SK-N-SH (cell line): ENCODE data around the gene EEF1E1. TPM values are rescaled to one million over a fixed set of nuclear protein-coding genes. Genes with fewer than 3 reads are reported as not detected.

ENCODE experiments used
- CTCF ChIA-PET: fragments of 300-600, 350-600 bp; formaldehyde crosslinking; extraction: SDS; loops from one replicate; lab custom pipeline; 2021; lab: Yijun Ruan, JAX
- POLR2A ChIA-PET: fragments of 350-600 bp; sonication (Branson Sonifier 250); formaldehyde crosslinking; extraction: SDS; loops from one replicate; lab custom pipeline; 2020; ENCODE audit warnings: antibody characterized with exemption, inconsistent platforms; lab: Yijun Ruan, JAX
- DNase-seq: peaks from one replicate; pipeline ENCODE4 v3.0.0; 2012
- H2AFZ ChIP-seq: fragments of 200-600 bp; sonication (generic); 2 replicates; pipeline ENCODE4 v1.8.1; 2016; ENCODE audit warnings: antibody characterized with exemption, mild to moderate bottlenecking, low read depth
- H3F3A ChIP-seq: fragments of 200-600 bp; sonication (generic); replicated peaks from 2 replicates; pipeline ENCODE3; 2016; ENCODE audit warnings: antibody characterized with exemption, mild to moderate bottlenecking; ENCODE audit not compliant: insufficient read depth
- H3K27ac ChIP-seq, 2 experiments: fragments of 200-500 bp in 1 of 2; fragments of 200-600 bp in 1 of 2; sonication (Bioruptor generic) in 1 of 2; sonication (generic), shearing (Covaris generic) in 1 of 2; 2 replicates each; pipeline versions ENCODE4 v1.5.1 to v1.6.1; 2014 to 2016; ENCODE audit warnings: low read depth in 2 of 2, inconsistent platforms in 1 of 2, low read length in 1 of 2, mild to moderate bottlenecking in 1 of 2, mixed read lengths in 1 of 2
- H3K27me3 ChIP-seq: fragments of 200-600 bp; sonication (generic), shearing (Covaris generic); 2 replicates; pipeline ENCODE4 v1.6.1; 2016; ENCODE audit warnings: mixed run types; ENCODE audit not compliant: insufficient read depth
- H3K36me3 ChIP-seq, 2 experiments: fragments of 200-500 bp in 1 of 2; fragments of 200-600 bp in 1 of 2; sonication (Bioruptor generic) in 1 of 2; sonication (generic) in 1 of 2; replicated peaks in 1 of 2; 2 replicates each; pipeline versions ENCODE3 to v1.5.1; 2014 to 2016; ENCODE audit warnings: low read length in 1 of 2, mild to moderate bottlenecking in 1 of 2; ENCODE audit not compliant: insufficient read depth in 2 of 2, control insufficient read depth in 1 of 2
- H3K4me1 ChIP-seq, 2 experiments: fragments of 200-500 bp in 1 of 2; fragments of 200-600 bp in 1 of 2; sonication (Bioruptor generic) in 1 of 2; sonication (generic), shearing (Covaris generic) in 1 of 2; 2 replicates each; pipeline versions ENCODE4 v1.5.1 to v1.6.1; 2014 to 2016; ENCODE audit warnings: low read depth in 1 of 2, low read length in 1 of 2, mixed run types in 1 of 2; ENCODE audit not compliant: insufficient read depth in 2 of 2, control insufficient read depth in 1 of 2
- H3K4me2 ChIP-seq: fragments of 200-600 bp; sonication (generic), shearing (Covaris generic); 2 replicates; pipeline ENCODE4 v1.6.1; 2017; ENCODE audit warnings: mixed run types
- H3K4me3 ChIP-seq, 2 experiments: fragments of 200-500 bp in 1 of 2; fragments of 200-600 bp in 1 of 2; sonication (Bioruptor generic) in 1 of 2; sonication (generic), shearing (Covaris generic) in 1 of 2; 2 replicates each; pipeline versions ENCODE4 v1.5.1 to v1.8.1; 2014 to 2016; ENCODE audit warnings: low read depth in 2 of 2, inconsistent platforms in 1 of 2, low read length in 1 of 2, mild to moderate bottlenecking in 1 of 2, mixed read lengths in 1 of 2, moderate library complexity in 1 of 2
- H3K79me2 ChIP-seq: fragments of 200-600 bp; sonication (generic); 2 replicates; pipeline ENCODE4 v1.8.1; 2017; ENCODE audit warnings: mild to moderate bottlenecking; ENCODE audit not compliant: insufficient read depth
- H3K9ac ChIP-seq: fragments of 200-600 bp; sonication (generic); 2 replicates; pipeline ENCODE4 v1.6.1; 2017; ENCODE audit warnings: mixed run types
- H3K9me2 ChIP-seq: fragments of 200-600 bp; sonication (generic); 2 replicates; pipeline ENCODE4 v1.6.1; 2017; ENCODE audit warnings: mixed run types
- H3K9me3 ChIP-seq: fragments of 200-600 bp; sonication (generic); 2 replicates; pipeline ENCODE4 v1.6.1; 2017; ENCODE audit warnings: mixed run types, mild to moderate bottlenecking, moderate library complexity
- H4K20me1 ChIP-seq: fragments of 200-600 bp; sonication (generic); 2 replicates; pipeline ENCODE4 v1.6.1; 2017; ENCODE audit warnings: mild to moderate bottlenecking, mixed run types; ENCODE audit not compliant: insufficient read depth
- CHD2 ChIP-seq: fragments of 150-350 bp; IDR thresholded peaks from 2 replicates; pipeline ENCODE4 v1.6.1; 2018; ENCODE audit warnings: low read length; ENCODE audit not compliant: partially characterized antibody
- ELF1 ChIP-seq: IDR thresholded peaks from 2 replicates; pipeline ENCODE4 v1.4.0; 2012
- FOXJ3 ChIP-seq: sonication (generic); formaldehyde crosslinking; IDR thresholded peaks from 2 replicates; pipeline ENCODE4 v1.5.1; 2020; ENCODE audit warnings: mild to moderate bottlenecking, missing genetic modification reagents
- FOXM1 ChIP-seq: IDR thresholded peaks from 2 replicates; pipeline ENCODE4 v1.4.0; 2012; ENCODE audit warnings: low read depth, mild to moderate bottlenecking
- GABPA ChIP-seq: IDR thresholded peaks from 2 replicates; pipeline ENCODE4 v1.4.0; 2012; ENCODE audit warnings: low read depth, mild to moderate bottlenecking
- GATA2 ChIP-seq: sonication (generic); formaldehyde crosslinking; IDR thresholded peaks from 2 replicates; pipeline ENCODE4 v1.5.0; 2020; ENCODE audit warnings: mild to moderate bottlenecking, missing genetic modification reagents
- MEF2A ChIP-seq: IDR thresholded peaks from 2 replicates; pipeline ENCODE4 v1.4.0; 2012; ENCODE audit warnings: low read depth, borderline replicate concordance
- MXI1 ChIP-seq: IDR thresholded peaks from 2 replicates; pipeline ENCODE4 v1.6.1; 2012; ENCODE audit warnings: mild to moderate bottlenecking, low read depth, low read length, improper control_type of control experiment
- NRF1 ChIP-seq: IDR thresholded peaks from 2 replicates; pipeline ENCODE4 v1.6.1; 2012; ENCODE audit warnings: low read depth, mild to moderate bottlenecking, low read length
- POLR2AphosphoS5 ChIP-seq: IDR thresholded peaks from 2 replicates; pipeline ENCODE4 v1.6.1; 2012; ENCODE audit warnings: low read depth, low read length
- RAD21 ChIP-seq: IDR thresholded peaks from 2 replicates; pipeline ENCODE4 v1.6.1; 2012; ENCODE audit warnings: mild to moderate bottlenecking, low read length
- RFX5 ChIP-seq: IDR thresholded peaks from 2 replicates; pipeline ENCODE4 v1.6.1; 2012; ENCODE audit warnings: mild to moderate bottlenecking, improper control_type of control experiment, low read length
- RXRA ChIP-seq: IDR thresholded peaks from 2 replicates; pipeline ENCODE4 v1.4.0; 2012; ENCODE audit warnings: low read depth, mild to moderate bottlenecking, borderline replicate concordance
- SIN3A ChIP-seq: IDR thresholded peaks from 2 replicates; pipeline ENCODE4 v1.6.1; 2012; ENCODE audit warnings: low read depth, mild to moderate bottlenecking, low read length, moderate library complexity, borderline replicate concordance
- TCF12 ChIP-seq: IDR thresholded peaks from 2 replicates; pipeline ENCODE4 v1.4.0; 2012
- YY1 ChIP-seq: IDR thresholded peaks from 2 replicates; pipeline ENCODE4 v1.4.0; 2012; ENCODE audit warnings: low read depth, mild to moderate bottlenecking
- WGBS: methylation state at CpG from one replicate; pipeline ENCODE4 v1.1.6; 2017; ENCODE audit warnings: low lambda C conversion rate; 5-methylcytosine and 5-hydroxymethylcytosine counted together
- polyA plus RNA-seq, 3 experiments: library from polyadenylated mRNA; depleted of rRNA; stranded (reverse); fragments of >200 nt; gene quantifications; 2 replicates each; pipeline ENCODE4 v1.2.3, GENCODE V29; 2012
- TF ChIP-seq, protein P1 (sequence below): IDR thresholded peaks from 2 replicates; pipeline ENCODE4 v1.4.0; 2012; ENCODE audit warnings: low read depth, borderline replicate concordance
- TF ChIP-seq, protein P2 (sequence below): IDR thresholded peaks from 2 replicates; pipeline ENCODE4; 2012

The EEF1E1 gene
- polyA plus RNA-seq, 1 of the 3 experiments (the other 2 are of a cell fraction), result 60.8 TPM

DNA sequence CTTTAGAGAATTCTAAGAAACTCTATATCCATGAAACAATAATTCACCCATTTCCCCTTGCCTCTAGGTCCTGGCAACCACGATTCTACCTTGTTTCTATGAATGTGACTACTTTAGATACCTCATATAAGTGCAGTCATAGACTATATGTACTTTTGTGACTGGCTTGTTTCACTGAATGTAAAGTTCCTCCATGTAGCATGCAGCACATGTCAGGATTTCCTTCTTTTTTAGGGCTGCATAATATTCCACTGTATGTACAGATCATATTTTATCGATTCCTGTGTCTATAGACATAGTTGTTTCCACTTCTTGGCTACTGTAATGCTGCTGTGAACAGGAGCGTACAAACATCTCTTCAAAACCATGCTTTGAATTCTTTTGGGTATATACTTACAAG is 11.7 kb downstream of the EEF1E1 start:
- no peak for TF ChIP-seq SIN3A
- no peak for TF ChIP-seq FOXM1
- TF ChIP-seq MEF2A, result no peak
- no peak for TF ChIP-seq GATA2 (CRISPR knock-in tag)
- no peak for TF ChIP-seq RFX5
- TF ChIP-seq, protein P1, sequence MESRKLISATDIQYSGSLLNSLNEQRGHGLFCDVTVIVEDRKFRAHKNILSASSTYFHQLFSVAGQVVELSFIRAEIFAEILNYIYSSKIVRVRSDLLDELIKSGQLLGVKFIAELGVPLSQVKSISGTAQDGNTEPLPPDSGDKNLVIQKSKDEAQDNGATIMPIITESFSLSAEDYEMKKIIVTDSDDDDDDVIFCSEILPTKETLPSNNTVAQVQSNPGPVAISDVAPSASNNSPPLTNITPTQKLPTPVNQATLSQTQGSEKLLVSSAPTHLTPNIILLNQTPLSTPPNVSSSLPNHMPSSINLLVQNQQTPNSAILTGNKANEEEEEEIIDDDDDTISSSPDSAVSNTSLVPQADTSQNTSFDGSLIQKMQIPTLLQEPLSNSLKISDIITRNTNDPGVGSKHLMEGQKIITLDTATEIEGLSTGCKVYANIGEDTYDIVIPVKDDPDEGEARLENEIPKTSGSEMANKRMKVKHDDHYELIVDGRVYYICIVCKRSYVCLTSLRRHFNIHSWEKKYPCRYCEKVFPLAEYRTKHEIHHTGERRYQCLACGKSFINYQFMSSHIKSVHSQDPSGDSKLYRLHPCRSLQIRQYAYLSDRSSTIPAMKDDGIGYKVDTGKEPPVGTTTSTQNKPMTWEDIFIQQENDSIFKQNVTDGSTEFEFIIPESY, result no peak
- no peak for TF ChIP-seq CHD2
- no peak for TF ChIP-seq POLR2AphosphoS5
- TF ChIP-seq YY1, result no peak
- TF ChIP-seq TCF12, result no peak
- H3K4me1 ChIP-seq, result peaks cover 0 to 3% of the 10 kb centered on the region in 2 experiments; a peak in 1 of 4 replicates
- H3K79me2 ChIP-seq, result peaks cover 14% of the 10 kb centered on the region
- H3K9me2 ChIP-seq, result no peaks in the 10 kb centered on the region
- H3K4me2 ChIP-seq, result no peak overlapping the region
- ChIA-PET CTCF (no interaction called here), POLR2A (no interaction called here)
- WGBS, result 100% methylated on average over 3 of the region's 3 CpGs
- peaks cover 51 to 58% of the 10 kb centered on the region in 2 experiments for H3K36me3 ChIP-seq
- no peaks in the 10 kb centered on the region for H4K20me1 ChIP-seq
- H3K27me3 ChIP-seq, result no peaks in the 10 kb centered on the region
- H3K9me3 ChIP-seq, result no peaks in the 10 kb centered on the region
- no peak overlapping the region for H3K4me3 ChIP-seq
- DNase-seq, result no peak
- peaks cover 3% of the 10 kb centered on the region for H3F3A ChIP-seq
- H3K27ac ChIP-seq, result no peak overlapping the region
- H3K9ac ChIP-seq, result no peak overlapping the region
- H2AFZ ChIP-seq, result no peak overlapping the region

DNA sequence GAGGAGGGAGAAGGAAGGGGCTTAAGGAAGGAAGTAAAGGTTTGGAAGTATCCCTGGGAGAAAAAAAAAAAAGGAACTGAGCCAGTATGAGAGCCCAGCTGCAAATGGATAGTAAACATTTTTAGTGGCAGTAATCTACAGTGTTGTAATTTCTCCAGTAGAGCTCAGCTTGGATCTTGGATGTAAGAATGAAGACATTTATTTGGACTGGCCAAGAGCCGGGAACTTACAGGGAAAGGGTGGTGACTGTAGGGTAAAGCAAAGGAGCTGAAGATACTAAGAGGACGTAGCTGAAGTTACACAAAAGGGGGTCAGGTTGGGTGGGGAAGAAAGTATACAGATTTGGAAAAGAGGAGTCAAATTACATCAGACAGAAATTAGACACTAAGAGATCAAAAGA is 13.5 kb downstream of the EEF1E1 start:
- H3K36me3 ChIP-seq, result peaks cover 39 to 49% of the 10 kb centered on the region in 2 experiments
- no peaks in the 10 kb centered on the region for H3K9me2 ChIP-seq
- peaks cover 15% of the 10 kb centered on the region for H3K79me2 ChIP-seq
- DNase-seq, result no peak
- ChIA-PET CTCF (interaction anchor here (0.8 to 1.6 kb wide), 2 partner anchors 32 to 894 kb away, joined by 3 to 4 read pairs; no protein-coding TSS in a partner anchor), POLR2A (interaction anchor here (0.6 kb wide), 1 partner anchor 37 kb away, joined by 3 read pairs; no protein-coding TSS in a partner anchor)
- H3K4me3 ChIP-seq, result no peak overlapping the region
- no peak for TF ChIP-seq RXRA
- TF ChIP-seq GABPA, result no peak
- TF ChIP-seq YY1, result no peak
- TF ChIP-seq, protein P1, result no peak
- no peak for TF ChIP-seq MXI1
- no peak for TF ChIP-seq CHD2
- no peak for TF ChIP-seq SIN3A
- no peak for TF ChIP-seq MEF2A
- no peak for TF ChIP-seq FOXJ3
- TF ChIP-seq, protein P2, sequence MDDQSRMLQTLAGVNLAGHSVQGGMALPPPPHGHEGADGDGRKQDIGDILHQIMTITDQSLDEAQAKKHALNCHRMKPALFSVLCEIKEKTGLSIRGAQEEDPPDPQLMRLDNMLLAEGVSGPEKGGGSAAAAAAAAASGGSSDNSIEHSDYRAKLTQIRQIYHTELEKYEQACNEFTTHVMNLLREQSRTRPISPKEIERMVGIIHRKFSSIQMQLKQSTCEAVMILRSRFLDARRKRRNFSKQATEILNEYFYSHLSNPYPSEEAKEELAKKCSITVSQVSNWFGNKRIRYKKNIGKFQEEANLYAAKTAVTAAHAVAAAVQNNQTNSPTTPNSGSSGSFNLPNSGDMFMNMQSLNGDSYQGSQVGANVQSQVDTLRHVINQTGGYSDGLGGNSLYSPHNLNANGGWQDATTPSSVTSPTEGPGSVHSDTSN, result no peak
- TF ChIP-seq ELF1, result no peak
- TF ChIP-seq RAD21, result no peak
- TF ChIP-seq NRF1, result no peak
- H4K20me1 ChIP-seq, result no peaks in the 10 kb centered on the region
- WGBS, result 95% methylated on average over 2 of the region's 2 CpGs
- H3K4me1 ChIP-seq, result peaks cover 0 to 19% of the 10 kb centered on the region in 2 experiments; a peak in 3 of 4 replicates
- no peaks in the 10 kb centered on the region for H3K9me3 ChIP-seq
- peaks cover 19% of the 10 kb centered on the region for H3F3A ChIP-seq
- H3K4me2 ChIP-seq, result no peak overlapping the region
- no peak overlapping the region for H3K27ac ChIP-seq
- no peak overlapping the region for H2AFZ ChIP-seq
- no peaks in the 10 kb centered on the region for H3K27me3 ChIP-seq
- H3K9ac ChIP-seq, result no peak overlapping the region
